Mucosa of stomach (tissue), 1 donor: ENCODE data around the gene MKLN1.

ENCODE experiments used
- H3K27me3 ChIP-seq: one replicate; pipeline ENCODE4 v1.7.0; 2013; ENCODE audit warnings: mild to moderate bottlenecking, low read length; ENCODE audit not compliant: control insufficient read depth, insufficient read depth
- H3K36me3 ChIP-seq: one replicate; pipeline ENCODE4 v1.7.0; 2013; ENCODE audit warnings: low read length; ENCODE audit not compliant: control insufficient read depth, insufficient read depth
- H3K4me1 ChIP-seq: one replicate; pipeline ENCODE4 v1.7.0; 2013; ENCODE audit warnings: mild to moderate bottlenecking, low read length; ENCODE audit not compliant: control insufficient read depth, insufficient read depth
- H3K4me3 ChIP-seq: one replicate; pipeline ENCODE4 v1.7.0; 2013; ENCODE audit warnings: low read length
- H3K9ac ChIP-seq: one replicate; pipeline ENCODE4 v1.7.0; 2013; ENCODE audit warnings: mild to moderate bottlenecking, low read length, moderate library complexity
- H3K9me3 ChIP-seq: one replicate; pipeline ENCODE4 v1.7.0; 2013; ENCODE audit warnings: mild to moderate bottlenecking, low read length, moderate library complexity; ENCODE audit not compliant: control insufficient read depth
- donor health status: Pancreatic carcinoma.

MKLN1 gene

DNA sequence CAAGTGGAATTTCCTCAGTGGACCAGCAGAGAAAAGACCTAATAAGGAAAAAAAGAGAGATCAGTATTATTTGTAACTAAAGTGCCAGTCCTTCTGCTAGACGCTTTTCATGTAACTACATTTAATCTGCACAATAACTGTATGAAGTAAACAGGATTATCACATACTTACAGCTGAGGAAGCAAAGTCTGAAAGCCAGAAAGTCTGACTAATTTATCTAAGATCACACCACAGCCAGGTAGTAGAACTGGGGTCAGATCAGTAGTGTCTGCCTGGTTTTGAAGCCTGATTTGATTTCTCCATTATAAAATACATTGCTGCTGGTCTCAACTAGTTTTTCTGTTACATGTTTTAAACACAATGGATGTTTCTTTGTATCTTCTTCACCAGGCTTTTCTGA, 159.5 kb downstream of the MKLN1 start:
- no peaks in the 10 kb centered on the region for H3K36me3 ChIP-seq
- H3K9me3 ChIP-seq: no peaks in the 10 kb centered on the region
- no peak overlapping the region for H3K9ac ChIP-seq
- H3K4me1 ChIP-seq: no peaks in the 10 kb centered on the region
- H3K27me3 ChIP-seq: no peaks in the 10 kb centered on the region
- H3K4me3 ChIP-seq: no peak overlapping the region

DNA sequence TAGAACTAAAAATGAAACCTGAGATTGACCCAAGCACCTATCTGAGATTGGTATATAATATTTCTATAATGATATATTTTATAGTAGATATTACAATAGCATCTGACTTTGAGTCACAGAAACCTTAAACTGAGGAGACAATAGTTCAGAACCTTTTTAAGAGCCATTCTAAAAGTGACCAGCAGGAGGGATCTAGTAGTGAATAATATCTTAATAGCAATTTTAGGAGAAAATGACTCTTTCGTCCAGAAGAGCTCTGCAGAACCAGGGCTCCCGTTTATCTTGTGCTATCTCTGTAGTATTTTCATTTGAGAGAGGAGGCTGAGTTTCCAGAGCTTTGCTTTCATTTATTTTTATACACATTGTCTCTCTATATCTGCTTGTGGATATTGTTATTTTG, 160.7 kb downstream of the MKLN1 start:
- H3K9me3 ChIP-seq: no peaks in the 10 kb centered on the region
- H3K4me3 ChIP-seq: no peak overlapping the region
- no peaks in the 10 kb centered on the region for H3K4me1 ChIP-seq
- no peaks in the 10 kb centered on the region for H3K27me3 ChIP-seq
- H3K9ac ChIP-seq: no peak overlapping the region
- no peaks in the 10 kb centered on the region for H3K36me3 ChIP-seq

DNA sequence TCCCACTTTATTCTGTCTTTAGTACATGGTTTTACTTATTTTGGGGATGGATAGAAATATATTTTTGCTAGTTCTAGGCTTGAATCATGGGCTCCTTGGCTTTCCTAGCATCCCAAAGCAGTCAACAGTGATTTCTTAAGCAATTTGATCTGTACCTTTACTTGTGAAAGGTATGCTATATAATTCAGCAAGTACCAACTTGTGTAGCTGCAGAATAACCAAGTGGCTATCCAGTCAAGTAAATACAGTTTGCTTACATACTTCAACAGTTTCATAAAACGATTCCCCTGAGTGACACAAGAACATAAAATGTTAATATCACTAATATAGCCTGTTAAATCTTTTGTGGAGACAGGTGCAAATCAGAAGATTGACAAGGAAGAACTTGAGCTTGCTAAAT, 161.5 kb downstream of the MKLN1 start:
- H3K4me1 ChIP-seq: no peaks in the 10 kb centered on the region
- H3K27me3 ChIP-seq: no peaks in the 10 kb centered on the region
- H3K9me3 ChIP-seq: no peaks in the 10 kb centered on the region
- H3K4me3 ChIP-seq: no peak overlapping the region
- H3K36me3 ChIP-seq: no peaks in the 10 kb centered on the region
- no peak overlapping the region for H3K9ac ChIP-seq

DNA sequence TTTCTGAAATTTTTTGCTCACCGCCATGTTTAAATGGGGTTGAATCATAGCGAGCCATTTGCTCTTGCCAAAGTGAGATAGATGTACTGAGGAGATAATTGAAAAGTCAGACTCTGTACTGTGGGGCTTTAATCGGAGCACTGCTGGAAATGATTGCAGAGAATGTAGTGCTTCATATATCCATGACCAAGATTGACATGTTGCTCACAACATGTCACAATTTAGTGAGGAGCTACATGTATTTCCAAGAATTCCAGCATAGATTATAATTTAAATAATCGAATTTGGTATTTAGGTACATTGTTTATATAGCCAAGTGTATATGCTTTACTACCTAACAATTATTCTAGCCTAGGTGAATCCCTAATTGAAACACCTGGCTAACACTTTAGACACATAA, 162.2 kb downstream of the MKLN1 start:
- no peaks in the 10 kb centered on the region for H3K9me3 ChIP-seq
- no peak overlapping the region for H3K9ac ChIP-seq
- no peaks in the 10 kb centered on the region for H3K36me3 ChIP-seq
- H3K4me3 ChIP-seq: no peak overlapping the region
- H3K4me1 ChIP-seq: no peaks in the 10 kb centered on the region
- H3K27me3 ChIP-seq: no peaks in the 10 kb centered on the region

DNA sequence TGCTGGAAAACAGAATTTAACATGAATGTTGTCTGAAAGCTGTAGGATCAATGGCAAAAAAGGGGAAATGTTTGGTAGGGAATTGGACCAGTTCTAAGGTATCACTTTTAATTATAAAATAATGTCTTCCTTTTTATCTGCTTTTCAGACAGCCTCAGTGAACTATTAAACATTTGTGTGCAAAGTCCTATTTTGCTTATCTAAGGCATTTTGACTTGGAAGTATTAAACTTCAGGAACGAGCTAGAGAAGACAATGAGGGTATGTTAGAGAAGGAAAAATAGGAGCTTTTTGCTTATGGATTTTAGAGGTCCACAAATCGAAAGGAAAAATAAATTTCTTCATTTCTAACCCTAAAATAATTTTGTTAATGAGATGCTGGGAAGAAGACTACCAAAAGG, 165.4 kb downstream of the MKLN1 start:
- Histone ChIP-seq H3K4me1 (no peaks in the 10 kb centered on the region), H3K9ac (no peak overlapping the region), H3K36me3 (peaks cover 3% of the 10 kb centered on the region), H3K9me3 (no peaks in the 10 kb centered on the region), H3K4me3 (no peak overlapping the region), H3K27me3 (no peaks in the 10 kb centered on the region)

DNA sequence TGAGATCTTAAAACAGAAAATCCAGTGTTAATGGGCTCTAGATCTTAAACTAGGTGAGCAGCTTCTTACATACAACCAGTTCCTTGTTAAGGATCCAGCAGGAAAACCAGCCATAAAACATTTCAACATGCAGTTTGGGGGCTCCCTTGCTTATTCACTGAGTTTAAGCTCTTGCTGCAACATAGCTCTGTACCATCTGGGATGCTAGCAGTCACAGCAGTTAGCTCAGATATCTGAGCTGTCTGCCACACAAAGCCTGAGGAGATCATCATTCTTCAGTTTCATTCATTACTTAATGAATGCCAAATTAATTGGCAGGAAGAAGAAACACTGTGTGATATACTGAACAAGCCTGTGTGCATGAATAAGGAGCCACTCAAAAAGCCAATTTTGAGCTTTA, 165.9 kb downstream of the MKLN1 start:
- Histone ChIP-seq H3K36me3 (peaks cover 5% of the 10 kb centered on the region), H3K9me3 (no peaks in the 10 kb centered on the region), H3K9ac (no peak overlapping the region)

DNA sequence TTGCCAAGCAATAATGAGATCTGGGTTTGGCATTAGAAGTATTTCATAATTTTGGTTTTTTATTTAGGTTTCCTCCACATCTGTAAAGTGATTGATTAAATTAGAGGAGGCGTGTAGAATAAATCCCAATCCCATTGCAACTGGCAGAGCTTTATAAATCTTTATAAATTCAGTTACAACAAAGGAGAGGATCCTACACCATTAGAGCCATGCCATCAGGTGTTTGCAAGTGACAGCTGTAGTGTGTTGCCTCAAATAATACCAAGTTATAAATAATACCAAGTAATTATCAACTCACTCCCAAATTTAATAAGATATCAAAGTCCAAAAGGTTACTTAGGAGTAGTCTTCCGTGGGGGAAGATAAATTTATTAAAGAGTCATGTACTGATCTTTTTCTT, 166.5 kb downstream of the MKLN1 start:
- Histone ChIP-seq H3K36me3 (peaks cover 5% of the 10 kb centered on the region), H3K4me1 (no peaks in the 10 kb centered on the region), H3K4me3 (no peak overlapping the region), H3K27me3 (no peaks in the 10 kb centered on the region), H3K9me3 (no peaks in the 10 kb centered on the region), H3K9ac (no peak overlapping the region)

More for the DNA sequence above, 165.9 kb downstream of the MKLN1 start:
- Histone ChIP-seq H3K27me3 (no peaks in the 10 kb centered on the region), H3K4me3 (no peak overlapping the region), H3K4me1 (no peaks in the 10 kb centered on the region)

DNA sequence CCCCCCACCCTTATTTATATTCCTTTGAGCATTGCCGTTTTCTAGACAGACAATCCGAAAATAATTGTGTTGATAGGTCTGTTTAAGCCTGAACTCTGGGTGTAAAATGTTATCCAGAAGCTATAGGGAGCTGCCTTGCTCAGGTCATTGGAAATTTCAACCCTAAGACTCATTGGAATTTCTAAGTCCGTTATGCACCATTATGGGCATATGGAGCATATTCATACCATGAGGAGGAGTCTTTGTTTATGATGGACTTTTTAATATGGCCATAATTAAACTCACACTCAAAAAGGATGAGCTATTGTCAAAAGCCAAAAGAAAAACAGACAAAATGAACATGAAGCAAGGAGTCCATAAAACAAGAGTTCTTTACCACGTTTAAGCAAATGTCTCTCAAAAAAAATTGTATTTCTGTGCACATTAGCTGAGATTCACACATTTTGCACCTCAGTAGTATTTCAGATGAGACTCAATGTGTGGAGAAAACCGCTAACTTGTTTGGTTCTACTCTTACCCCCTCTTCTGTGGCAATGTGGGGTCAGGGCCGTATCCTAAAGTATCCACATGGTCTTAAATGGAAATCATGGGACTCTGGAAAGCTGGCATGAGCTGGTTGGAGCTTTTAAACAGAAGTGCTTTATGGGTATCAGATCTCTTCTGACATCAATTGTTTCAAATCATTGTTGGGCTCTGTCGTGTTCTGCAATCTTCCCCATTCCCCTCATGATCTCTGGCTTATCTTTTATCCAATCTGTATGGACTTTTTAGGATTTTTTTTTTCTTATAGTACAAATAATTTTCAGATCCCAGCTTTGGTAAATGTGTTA, 168.2 kb downstream of the MKLN1 start:
- Histone ChIP-seq H3K36me3 (peaks cover 5% of the 10 kb centered on the region), H3K9ac (no peak overlapping the region), H3K9me3 (no peaks in the 10 kb centered on the region), H3K4me3 (no peak overlapping the region), H3K4me1 (no peaks in the 10 kb centered on the region), H3K27me3 (no peaks in the 10 kb centered on the region)

DNA sequence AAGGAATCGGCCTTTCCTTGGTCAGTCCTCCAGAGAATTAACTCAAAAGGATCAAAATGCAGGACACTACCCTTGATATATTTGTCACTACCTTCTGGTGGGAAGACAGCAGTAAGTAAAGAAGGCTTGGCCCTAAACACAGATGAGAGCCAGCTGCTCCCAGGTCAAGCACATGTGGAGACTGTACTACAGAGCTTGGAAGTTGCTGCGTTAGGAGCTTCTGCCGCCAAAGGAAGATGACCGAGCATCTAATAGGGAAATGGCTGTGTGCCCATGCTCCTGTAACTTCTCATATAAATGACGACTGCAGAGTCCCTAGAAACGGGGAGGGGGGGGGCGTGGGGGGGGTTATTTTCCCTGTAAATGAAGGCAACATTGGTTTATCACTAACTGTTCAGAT, 169.8 kb downstream of the MKLN1 start:
- Histone ChIP-seq H3K4me3 (no peak overlapping the region), H3K4me1 (no peaks in the 10 kb centered on the region), H3K36me3 (peaks cover 5% of the 10 kb centered on the region), H3K9ac (no peak overlapping the region), H3K27me3 (no peaks in the 10 kb centered on the region), H3K9me3 (no peaks in the 10 kb centered on the region)

DNA sequence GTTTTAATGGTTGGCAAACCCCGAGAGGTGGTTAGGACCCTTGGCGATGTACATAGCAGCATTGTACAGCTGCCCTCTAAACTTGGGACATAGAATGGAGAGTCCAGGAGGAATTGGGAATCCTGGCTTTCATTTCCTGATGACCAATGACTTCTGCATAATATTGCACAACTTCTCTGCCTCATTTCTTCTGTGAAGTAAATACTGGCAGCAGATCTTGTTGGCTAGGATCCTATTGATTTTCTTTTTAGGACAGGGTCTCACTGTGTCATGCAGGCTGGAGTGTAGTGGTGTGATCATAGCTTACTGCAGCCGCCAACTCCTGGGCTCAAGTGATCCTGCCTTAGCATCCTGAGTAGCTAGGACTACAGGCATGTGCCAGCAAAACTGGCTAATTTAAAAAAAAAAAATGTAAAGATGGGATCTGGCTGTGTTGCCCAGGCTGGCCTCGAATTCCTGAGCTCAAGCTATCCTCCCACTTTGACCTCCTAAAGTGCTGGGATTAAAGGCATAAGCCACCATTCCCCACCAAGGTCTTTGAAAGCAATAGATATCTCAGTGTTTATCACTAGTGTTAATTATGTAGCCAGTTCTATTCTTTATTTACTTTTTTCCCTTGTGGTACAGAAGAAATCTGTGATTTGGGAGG, 170.7 kb downstream of the MKLN1 start:
- H3K4me3 ChIP-seq: no peak overlapping the region
- no peak overlapping the region for H3K9ac ChIP-seq
- H3K27me3 ChIP-seq: no peaks in the 10 kb centered on the region
- no peaks in the 10 kb centered on the region for H3K4me1 ChIP-seq
- peaks cover 5% of the 10 kb centered on the region for H3K36me3 ChIP-seq
- no peaks in the 10 kb centered on the region for H3K9me3 ChIP-seq

DNA sequence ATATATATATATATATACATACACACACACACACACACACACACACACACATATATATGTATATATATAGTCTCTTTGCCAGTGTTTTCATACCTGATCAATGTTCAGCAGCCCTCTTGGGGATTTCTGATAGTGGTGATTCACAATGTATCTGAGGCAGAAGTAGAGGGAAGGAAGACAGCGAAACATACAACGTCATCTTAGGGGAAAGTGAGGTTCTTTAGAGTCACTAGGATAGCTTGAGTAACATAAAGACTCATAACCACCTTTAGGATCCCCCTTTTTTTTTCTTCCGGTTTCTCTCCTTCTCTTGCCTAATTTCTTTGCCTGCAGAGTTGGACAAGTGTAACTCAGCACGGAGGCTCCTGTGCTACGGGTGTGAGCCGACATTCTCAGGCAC, 172.1 kb downstream of the MKLN1 start:
- no peak overlapping the region for H3K9ac ChIP-seq
- H3K9me3 ChIP-seq: no peaks in the 10 kb centered on the region
- no peaks in the 10 kb centered on the region for H3K27me3 ChIP-seq
- H3K4me3 ChIP-seq: no peak overlapping the region
- H3K36me3 ChIP-seq: peaks cover 5% of the 10 kb centered on the region
- no peaks in the 10 kb centered on the region for H3K4me1 ChIP-seq

DNA sequence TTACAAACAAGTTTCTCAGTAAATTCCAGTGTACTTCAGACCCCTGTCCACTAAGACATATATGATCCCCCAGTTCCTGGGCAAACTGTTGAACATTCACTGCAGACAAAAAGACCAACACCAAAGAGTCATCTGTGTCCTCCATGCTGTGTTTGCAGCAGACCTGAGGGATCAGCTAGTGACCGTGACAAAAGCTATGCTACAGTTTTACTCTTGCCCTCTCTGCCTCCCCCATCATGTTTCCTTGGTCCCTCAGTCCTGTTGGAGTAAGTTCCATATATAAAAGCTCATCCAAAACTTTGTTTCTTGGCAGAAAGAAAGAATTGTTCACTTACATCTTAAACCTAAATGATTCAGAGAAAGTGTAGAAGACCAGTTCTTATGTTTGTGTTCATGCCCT, 172.7 kb downstream of the MKLN1 start:
- peaks cover 5% of the 10 kb centered on the region for H3K36me3 ChIP-seq
- no peak overlapping the region for H3K9ac ChIP-seq
- no peaks in the 10 kb centered on the region for H3K9me3 ChIP-seq
- no peaks in the 10 kb centered on the region for H3K4me1 ChIP-seq
- no peaks in the 10 kb centered on the region for H3K27me3 ChIP-seq
- H3K4me3 ChIP-seq: no peak overlapping the region
